MM.1S (cell line): ENCODE data around the gene SLC43A3.

Experiments
- CTCF ChIP-seq: fragments of 300-600 bp; sonication (generic); IDR thresholded peaks from 2 replicates; pipeline ENCODE4 v1.5.1; 2016; ENCODE audit warnings: antibody characterized with exemption, low read length, mixed read lengths
- EZH2 ChIP-seq: fragments of 300-600 bp; sonication (generic); optimal IDR thresholded peaks from 2 replicates; pipeline ENCODE3; 2017; ENCODE audit warnings: low read depth, mild to moderate bottlenecking, antibody characterized with exemption, low read length, mixed read lengths
- EZH2phosphoT487 ChIP-seq: fragments of 300-600 bp; sonication (generic); IDR thresholded peaks from 2 replicates; pipeline ENCODE4 v1.6.1; 2018; ENCODE audit warnings: antibody characterized with exemption, low read length

GRCh38 chr11:57390535-57390934, 36.4 kb downstream of the SLC43A3 start, which contains the start of gene PRG2:
- TF ChIP-seq CTCF: no peak
- TF ChIP-seq EZH2: no peak
- no peak for TF ChIP-seq EZH2phosphoT487
